Keratinocyte (primary cell): Measurements from ENCODE around the gene FXYD1. TPM values are rescaled to one million over a fixed set of nuclear protein-coding genes. Genes with fewer than 3 reads are reported as not detected.

Source experiments
- DNase-seq: peaks from one replicate; pipeline ENCODE4 v3.0.0-alpha.2; 2011; ENCODE audit warnings: low read depth, missing footprints, low spot score
- FAIRE-seq: peaks from 2 replicates; lab custom pipeline; 2011; peaks lifted over from hg19 to GRCh38; lab: Jason Lieb, UNC
- H2AFZ ChIP-seq: 2 replicates; pipeline ENCODE4 v1.6.0; 2012; ENCODE audit warnings: low read length, control low read depth, inconsistent platforms; ENCODE audit not compliant: control insufficient read depth
- H3K27ac ChIP-seq: 2 replicates; pipeline ENCODE4 v1.5.1; 2011; ENCODE audit warnings: low read length; ENCODE audit not compliant: control insufficient read depth, insufficient read depth
- H3K27me3 ChIP-seq: 3 replicates; pipeline ENCODE4 v1.6.0; 2011; ENCODE audit warnings: low read length; ENCODE audit not compliant: control insufficient read depth, insufficient read depth; ENCODE audit errors: extremely low read depth
- H3K36me3 ChIP-seq, 2 experiments: 2 replicates in 1 of 2; 3 replicates in 1 of 2; pipeline ENCODE4 v1.5.1; 2011; ENCODE audit warnings: low read length in 2 of 2, mild to moderate bottlenecking in 1 of 2; ENCODE audit not compliant: control insufficient read depth in 2 of 2, insufficient read depth in 2 of 2; ENCODE audit errors: extremely low read depth in 1 of 2
- H3K4me1 ChIP-seq: 3 replicates; pipeline ENCODE4 v1.5.1; 2011; ENCODE audit warnings: low read length; ENCODE audit not compliant: control insufficient read depth, insufficient read depth; ENCODE audit errors: extremely low read depth
- H3K4me2 ChIP-seq: 3 replicates; pipeline ENCODE4 v1.6.0; 2011; ENCODE audit warnings: low read depth, low read length; ENCODE audit not compliant: control insufficient read depth, insufficient read depth; ENCODE audit errors: extremely low read depth
- H3K4me3 ChIP-seq, 3 experiments: fragments of 200-600 bp in 1 of 3; sonication (generic) in 1 of 3; 2 replicates in 2 of 3; 3 replicates in 1 of 3; pipeline ENCODE4 v1.5.1; 2011 to 2016; ENCODE audit warnings: low read length in 3 of 3, mild to moderate bottlenecking in 3 of 3, control low read depth in 2 of 3, inconsistent platforms in 1 of 3, low read depth in 1 of 3, mixed read lengths in 1 of 3, mixed run types in 1 of 3, moderate library complexity in 1 of 3; ENCODE audit not compliant: control insufficient read depth in 2 of 3, insufficient read depth in 2 of 3; ENCODE audit errors: extremely low read depth in 1 of 3
- H3K79me2 ChIP-seq: 2 replicates; pipeline ENCODE4 v1.6.0; 2012; ENCODE audit warnings: low read length; ENCODE audit not compliant: control insufficient read depth, insufficient read depth
- H3K9ac ChIP-seq: 3 replicates; pipeline ENCODE4 v1.6.0; 2011; ENCODE audit warnings: low read length; ENCODE audit not compliant: control insufficient read depth, insufficient read depth; ENCODE audit errors: extremely low read depth
- H3K9me1 ChIP-seq: 3 replicates; pipeline ENCODE4 v1.6.0; 2011; ENCODE audit warnings: low read length; ENCODE audit not compliant: control insufficient read depth, insufficient read depth; ENCODE audit errors: extremely low read depth
- H3K9me3 ChIP-seq: 2 replicates; pipeline ENCODE4 v1.5.1; 2012; ENCODE audit warnings: low read depth, low read length; ENCODE audit not compliant: control insufficient read depth
- H4K20me1 ChIP-seq: 3 replicates; pipeline ENCODE4 v1.6.0; 2011; ENCODE audit warnings: low read length; ENCODE audit not compliant: control insufficient read depth, insufficient read depth; ENCODE audit errors: extremely low read depth
- EZH2 ChIP-seq: IDR thresholded peaks from one replicate; pipeline ENCODE4 v1.6.1; 2012; ENCODE audit warnings: inconsistent platforms, mild to moderate bottlenecking, low read length, moderate library complexity
- dilution Hi-C: fragments of 300-500 bp; cut with MboI; formaldehyde crosslinking; loops from one replicate; pipeline ENCODE4 v1.7.0; 2020; ENCODE audit warnings: low sequenced_read_pairs; ENCODE audit not compliant: extremely low pct_ligation_motif_present
- polyA plus RNA-seq, 5 experiments: library from polyadenylated mRNA; depleted of rRNA in 3 of 5; stranded (reverse) in 3 of 5; stranded (forward) in 1 of 5; unstranded in 1 of 5; fragments of >200 nt; gene quantifications; 1 replicate in 1 of 5; 2 replicates in 3 of 5; 3 replicates in 1 of 5; pipeline versions ENCODE4 v1.2.1 to v1.2.3, GENCODE V29; 2011 to 2012; ENCODE audit warnings: missing spikeins in 2 of 5, low read depth in 1 of 5, low replicate concordance in 1 of 5
- TF ChIP-seq, protein P1 (sequence below), 3 experiments: IDR thresholded peaks in 1 of 3; conservative IDR thresholded peaks in 1 of 3; optimal IDR thresholded peaks in 1 of 3; 2 replicates in 2 of 3; 3 replicates in 1 of 3; pipeline versions ENCODE3 to v1.5.1; 2011; ENCODE audit warnings: low read length in 3 of 3, mild to moderate bottlenecking in 3 of 3, moderate library complexity in 2 of 3, control low read depth in 1 of 3, inconsistent platforms in 1 of 3; ENCODE audit not compliant: insufficient read depth in 2 of 3; ENCODE audit errors: extremely low read depth in 1 of 3

The FXYD1 gene
- polyA plus RNA-seq, 1 donor (not counting 4 experiments of a cell fraction or from before 2014, with no cell fraction given) = 0.14 TPM

DNA sequence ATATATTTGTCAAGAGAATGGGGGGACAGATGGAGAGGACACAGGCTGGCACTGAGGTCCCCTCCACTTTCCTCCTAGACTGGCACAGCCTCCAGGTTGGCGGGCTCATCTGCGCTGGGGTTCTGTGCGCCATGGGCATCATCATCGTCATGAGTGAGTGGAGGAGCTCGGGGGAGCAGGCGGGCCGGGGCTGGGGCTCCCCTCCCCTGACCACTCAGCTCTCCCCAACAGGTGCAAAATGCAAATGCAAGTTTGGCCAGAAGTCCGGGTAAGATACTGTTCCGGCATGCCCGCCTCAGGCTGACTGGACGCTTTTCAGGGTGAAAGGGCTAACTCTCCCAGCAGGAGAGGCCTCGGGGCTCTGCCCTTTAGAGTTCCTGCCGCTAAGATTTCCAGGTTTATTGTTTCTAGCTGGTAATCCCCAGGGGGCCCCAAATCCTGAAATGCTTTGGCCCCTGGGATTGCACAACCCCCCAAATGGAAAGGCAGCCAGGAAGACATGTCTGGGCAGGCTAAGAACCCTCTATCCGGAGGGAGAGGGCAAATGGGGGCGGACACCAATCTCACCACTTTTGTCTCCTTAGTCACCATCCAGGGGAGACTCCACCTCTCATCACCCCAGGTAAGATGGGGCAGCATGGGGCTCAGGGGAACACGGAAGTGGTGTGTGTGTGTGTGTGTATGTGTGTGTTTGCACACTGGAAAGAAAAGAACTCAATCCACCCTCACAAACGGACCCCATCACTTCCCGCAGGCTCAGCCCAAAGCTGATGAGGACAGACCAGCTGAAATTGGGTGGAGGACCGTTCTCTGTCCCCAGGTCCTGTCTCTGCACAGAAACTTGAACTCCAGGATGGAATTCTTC is 15.7 kb upstream of the FXYD1 start:
- DNase-seq (peak; percentile 86), FAIRE-seq (peak; percentile 93)
- H3K4me1 ChIP-seq = peaks cover 82% of the 10 kb centered on the region

DNA sequence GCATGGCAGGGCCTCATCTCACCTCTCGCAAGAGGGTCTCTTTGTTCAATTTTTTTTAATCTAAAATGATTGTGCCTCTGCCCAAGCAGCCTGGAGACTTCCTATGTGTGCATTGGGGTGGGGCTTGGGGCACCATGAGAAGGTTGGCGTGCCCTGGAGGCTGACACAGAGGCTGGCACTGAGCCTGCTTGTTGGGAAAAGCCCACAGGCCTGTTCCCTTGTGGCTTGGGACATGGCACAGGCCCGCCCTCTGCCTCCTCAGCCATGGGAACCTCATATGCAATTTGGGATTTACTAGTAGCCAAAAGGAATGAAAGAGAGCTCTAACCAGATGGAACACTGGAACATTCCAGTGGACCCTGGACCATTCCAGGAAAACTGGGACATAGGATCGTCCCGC is 15.1 kb upstream of the FXYD1 start:
- DNase-seq (no peak), FAIRE-seq (peak; percentile 87)
- Histone ChIP-seq H3K4me1 (peaks cover 81% of the 10 kb centered on the region), H3K4me2 (peak overlapping the region; percentile 76), H2AFZ (no peak overlapping the region), H3K27ac (peak overlapping the region; percentile 83), H3K36me3 (peaks cover 7 to 19% of the 10 kb centered on the region in 2 experiments), H3K9ac (peak overlapping the region; percentile 69), H3K4me3 (peak overlapping the region in 1 of 3 experiments; percentile 24), H3K9me1 (no peaks in the 10 kb centered on the region), H4K20me1 (no peaks in the 10 kb centered on the region), H3K79me2 (peaks cover 12% of the 10 kb centered on the region), H3K9me3 (no peaks in the 10 kb centered on the region), H3K27me3 (no peaks in the 10 kb centered on the region)
- dilution Hi-C loops = no loop called here
- TF ChIP-seq EZH2 = no peak
- TF ChIP-seq, protein P1, sequence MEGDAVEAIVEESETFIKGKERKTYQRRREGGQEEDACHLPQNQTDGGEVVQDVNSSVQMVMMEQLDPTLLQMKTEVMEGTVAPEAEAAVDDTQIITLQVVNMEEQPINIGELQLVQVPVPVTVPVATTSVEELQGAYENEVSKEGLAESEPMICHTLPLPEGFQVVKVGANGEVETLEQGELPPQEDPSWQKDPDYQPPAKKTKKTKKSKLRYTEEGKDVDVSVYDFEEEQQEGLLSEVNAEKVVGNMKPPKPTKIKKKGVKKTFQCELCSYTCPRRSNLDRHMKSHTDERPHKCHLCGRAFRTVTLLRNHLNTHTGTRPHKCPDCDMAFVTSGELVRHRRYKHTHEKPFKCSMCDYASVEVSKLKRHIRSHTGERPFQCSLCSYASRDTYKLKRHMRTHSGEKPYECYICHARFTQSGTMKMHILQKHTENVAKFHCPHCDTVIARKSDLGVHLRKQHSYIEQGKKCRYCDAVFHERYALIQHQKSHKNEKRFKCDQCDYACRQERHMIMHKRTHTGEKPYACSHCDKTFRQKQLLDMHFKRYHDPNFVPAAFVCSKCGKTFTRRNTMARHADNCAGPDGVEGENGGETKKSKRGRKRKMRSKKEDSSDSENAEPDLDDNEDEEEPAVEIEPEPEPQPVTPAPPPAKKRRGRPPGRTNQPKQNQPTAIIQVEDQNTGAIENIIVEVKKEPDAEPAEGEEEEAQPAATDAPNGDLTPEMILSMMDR (optimal IDR thresholded peaks at IDR 0.05 in 1 of 3, IDR thresholded peaks at IDR 0.05 in 1 of 3, conservative IDR thresholded peaks at IDR 0.05 in 1 of 3; ENCODE audit: extremely low read depth in 1 of 3, insufficient read depth in 2 of 3, low read length in 3 of 3) = no peak

More for the DNA sequence above, 15.7 kb upstream of the FXYD1 start:
- H3K9me1 ChIP-seq = no peaks in the 10 kb centered on the region
- no peaks in the 10 kb centered on the region for H3K9me3 ChIP-seq
- peaks cover 7 to 19% of the 10 kb centered on the region in 2 experiments for H3K36me3 ChIP-seq
- H3K79me2 ChIP-seq = peaks cover 16% of the 10 kb centered on the region
- peak overlapping the region; percentile 42 for H3K9ac ChIP-seq
- H3K27ac ChIP-seq = peak overlapping the region; percentile 83
- no peaks in the 10 kb centered on the region for H4K20me1 ChIP-seq
- dilution Hi-C loops = no loop called here
- H2AFZ ChIP-seq = no peak overlapping the region
- no peaks in the 10 kb centered on the region for H3K27me3 ChIP-seq
- TF ChIP-seq EZH2 = no peak
- TF ChIP-seq, protein P1 (optimal IDR thresholded peaks at IDR 0.05 in 1 of 3, IDR thresholded peaks at IDR 0.05 in 1 of 3, conservative IDR thresholded peaks at IDR 0.05 in 1 of 3; ENCODE audit: extremely low read depth in 1 of 3, insufficient read depth in 2 of 3, low read length in 3 of 3) = no peak
- H3K4me2 ChIP-seq = peak overlapping the region; percentile 76
- peak overlapping the region in 2 of 3 experiments; percentile 24 to 40 for H3K4me3 ChIP-seq
